ENCODE measurements around the gene CTSW. TPM values are rescaled to one million over a fixed set of nuclear protein-coding genes. Genes with fewer than 3 reads are reported as not detected.

The CTSW gene
- total RNA-seq, 1 donor from 2014 or later = not detected

DNA sequence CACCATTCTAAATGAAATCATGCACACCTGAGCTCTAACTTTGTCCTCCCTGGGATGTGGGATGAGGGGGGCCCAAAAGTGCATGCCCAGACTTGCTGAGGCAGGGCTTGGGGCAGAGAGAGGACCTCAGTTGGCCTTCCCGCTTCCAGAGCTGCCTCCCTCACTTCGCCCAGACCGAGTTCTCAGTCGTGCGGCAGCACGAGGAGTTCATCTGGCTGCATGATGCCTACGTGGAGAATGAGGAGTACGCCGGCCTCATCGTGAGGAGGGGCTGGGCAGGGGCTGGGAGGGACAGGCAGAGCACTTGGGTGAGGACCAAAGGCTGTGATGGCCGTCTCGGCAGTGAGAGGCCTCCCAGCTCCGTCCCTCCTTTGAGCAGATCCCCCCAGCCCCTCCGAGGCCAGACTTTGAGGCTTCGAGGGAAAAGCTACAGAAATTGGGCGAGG, 29.8 kb upstream of the CTSW start:
- Mint-ChIP-seq H3K4me3 (ENCODE audit: unreplicated experiment) (no peak overlapping the region), H3K27ac (ENCODE audit: unreplicated experiment) (no peak overlapping the region), H3K9me3 (ENCODE audit: unreplicated experiment) (peaks cover 10% of the 10 kb centered on the region), H3K27me3 (ENCODE audit: unreplicated experiment) (peaks cover 8% of the 10 kb centered on the region), H3K4me1 (ENCODE audit: low read depth, unreplicated experiment) (peaks cover 5% of the 10 kb centered on the region), H3K36me3 (ENCODE audit: unreplicated experiment) (no peaks in the 10 kb centered on the region)
- no peak for DNase-seq
- TF ChIP-seq, protein P1, sequence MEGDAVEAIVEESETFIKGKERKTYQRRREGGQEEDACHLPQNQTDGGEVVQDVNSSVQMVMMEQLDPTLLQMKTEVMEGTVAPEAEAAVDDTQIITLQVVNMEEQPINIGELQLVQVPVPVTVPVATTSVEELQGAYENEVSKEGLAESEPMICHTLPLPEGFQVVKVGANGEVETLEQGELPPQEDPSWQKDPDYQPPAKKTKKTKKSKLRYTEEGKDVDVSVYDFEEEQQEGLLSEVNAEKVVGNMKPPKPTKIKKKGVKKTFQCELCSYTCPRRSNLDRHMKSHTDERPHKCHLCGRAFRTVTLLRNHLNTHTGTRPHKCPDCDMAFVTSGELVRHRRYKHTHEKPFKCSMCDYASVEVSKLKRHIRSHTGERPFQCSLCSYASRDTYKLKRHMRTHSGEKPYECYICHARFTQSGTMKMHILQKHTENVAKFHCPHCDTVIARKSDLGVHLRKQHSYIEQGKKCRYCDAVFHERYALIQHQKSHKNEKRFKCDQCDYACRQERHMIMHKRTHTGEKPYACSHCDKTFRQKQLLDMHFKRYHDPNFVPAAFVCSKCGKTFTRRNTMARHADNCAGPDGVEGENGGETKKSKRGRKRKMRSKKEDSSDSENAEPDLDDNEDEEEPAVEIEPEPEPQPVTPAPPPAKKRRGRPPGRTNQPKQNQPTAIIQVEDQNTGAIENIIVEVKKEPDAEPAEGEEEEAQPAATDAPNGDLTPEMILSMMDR (IDR thresholded peaks at IDR 0.05; ENCODE audit: partially characterized antibody, unreplicated experiment) = no peak

DNA sequence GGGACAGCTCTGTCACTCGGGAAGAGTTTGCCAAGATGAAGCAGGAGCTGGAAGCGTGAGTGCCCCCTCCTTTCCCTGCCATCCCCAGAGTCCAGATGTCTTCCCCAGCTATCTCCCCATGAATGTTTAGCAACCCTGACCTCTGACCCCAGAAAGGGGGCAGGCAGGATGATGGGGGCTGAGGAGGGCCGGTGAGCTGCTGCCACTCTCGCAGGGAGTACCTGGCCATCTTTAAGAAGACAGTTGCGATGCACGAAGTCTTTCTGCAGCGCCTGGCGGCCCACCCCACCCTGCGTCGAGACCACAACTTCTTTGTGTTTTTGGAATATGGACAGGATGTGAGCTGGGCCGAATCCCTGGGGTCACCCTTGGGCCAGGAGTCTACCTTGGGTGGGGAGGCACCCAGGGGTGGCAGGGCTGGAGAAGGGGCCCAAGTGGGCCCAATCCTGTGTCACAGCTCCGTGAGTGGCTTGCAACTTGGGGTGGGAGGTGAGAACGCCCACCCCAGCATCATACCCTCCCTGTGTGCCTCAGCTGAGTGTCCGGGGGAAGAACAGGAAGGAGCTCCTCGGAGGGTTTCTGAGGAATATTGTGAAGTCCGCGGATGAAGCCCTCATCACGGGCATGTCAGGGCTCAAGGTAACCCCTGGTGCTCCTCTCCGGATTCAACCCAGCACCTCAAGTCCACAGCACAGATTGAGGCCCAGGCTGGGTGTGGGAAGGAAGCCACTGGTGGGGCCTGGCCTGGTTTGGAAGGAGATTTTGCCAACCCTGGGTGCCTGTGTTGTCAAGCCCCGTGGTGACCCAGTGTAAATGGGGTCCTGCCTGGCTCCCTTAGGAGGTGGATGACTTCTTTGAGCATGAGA, 29.2 kb upstream of the CTSW start:
- Mint-ChIP-seq H3K4me1 (ENCODE audit: low read depth, unreplicated experiment) (peaks cover 6% of the 10 kb centered on the region), H3K9me3 (ENCODE audit: unreplicated experiment) (peaks cover 10% of the 10 kb centered on the region), H3K27ac (ENCODE audit: unreplicated experiment) (no peak overlapping the region), H3K27me3 (ENCODE audit: unreplicated experiment) (peaks cover 7% of the 10 kb centered on the region), H3K4me3 (ENCODE audit: unreplicated experiment) (no peak overlapping the region), H3K36me3 (ENCODE audit: unreplicated experiment) (no peaks in the 10 kb centered on the region)
- TF ChIP-seq, protein P1 (IDR thresholded peaks at IDR 0.05; ENCODE audit: partially characterized antibody, unreplicated experiment) = no peak
- DNase-seq = no peak

DNA sequence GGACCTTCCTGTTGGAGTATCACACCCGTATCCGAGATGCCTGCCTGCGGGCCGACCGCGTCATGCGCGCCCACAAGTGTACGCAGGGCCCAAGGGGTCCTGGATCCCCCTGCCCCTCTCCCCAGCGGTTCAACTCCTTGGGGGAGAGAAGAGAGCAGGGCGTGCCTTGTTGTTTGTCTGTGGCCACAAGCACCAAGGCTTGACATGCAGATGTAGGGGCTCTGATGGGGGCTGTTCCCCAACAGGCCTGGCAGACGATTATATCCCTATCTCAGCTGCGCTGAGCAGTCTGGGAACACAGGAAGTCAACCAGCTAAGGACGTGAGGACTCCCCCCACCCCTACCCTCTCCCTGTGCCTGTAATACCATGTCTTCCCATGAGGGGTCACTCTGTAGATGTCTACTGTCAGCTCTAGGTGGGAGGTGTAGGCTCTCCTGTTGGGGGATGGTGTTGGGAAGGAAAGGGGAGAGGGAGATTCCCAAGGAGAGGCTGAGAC, 28.5 kb upstream of the CTSW start:
- no peaks in the 10 kb centered on the region for H3K36me3 Mint-ChIP-seq (ENCODE audit: unreplicated experiment)

DNA sequence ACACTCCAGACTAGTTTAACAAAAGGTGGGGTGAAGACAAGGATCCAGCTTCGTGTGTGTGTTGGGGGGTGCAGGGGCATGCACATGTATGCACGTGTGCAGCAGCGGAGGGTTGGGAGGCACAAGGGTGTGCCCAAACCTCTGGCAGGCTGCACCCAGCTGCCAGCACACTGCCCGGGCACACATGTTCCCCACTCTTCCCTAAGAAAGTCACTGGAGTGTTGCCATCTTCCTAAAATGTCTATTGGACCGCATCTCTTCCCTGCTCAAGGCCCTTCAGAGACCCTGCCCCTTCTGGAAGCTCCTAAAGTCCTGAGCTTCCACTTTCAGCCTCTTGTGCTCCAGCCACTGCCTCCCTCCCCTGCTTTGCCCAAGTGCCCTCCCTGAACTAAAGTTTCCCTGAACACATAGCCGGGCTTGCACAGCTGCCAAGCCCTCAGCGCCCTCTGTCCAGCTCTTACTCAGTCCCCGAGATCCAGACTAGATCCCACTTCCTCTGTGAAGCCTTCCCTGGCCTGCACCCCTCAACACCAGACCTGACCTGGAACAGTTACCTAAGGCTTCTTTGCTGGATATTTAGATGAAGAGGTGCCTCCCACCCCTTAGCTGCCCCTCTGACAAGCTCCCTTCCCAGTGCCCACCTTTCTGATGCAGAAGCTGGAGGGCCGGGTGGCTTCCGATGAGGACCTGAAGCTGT, 27.7 kb upstream of the CTSW start:
- Mint-ChIP-seq H3K4me3 (ENCODE audit: unreplicated experiment) (peak overlapping the region; percentile 52), H3K4me1 (ENCODE audit: low read depth, unreplicated experiment) (peaks cover 16% of the 10 kb centered on the region), H3K9me3 (ENCODE audit: unreplicated experiment) (peaks cover 20% of the 10 kb centered on the region), H3K27ac (ENCODE audit: unreplicated experiment) (peak overlapping the region; percentile 55), H3K27me3 (ENCODE audit: unreplicated experiment) (peaks cover 15% of the 10 kb centered on the region), H3K36me3 (ENCODE audit: unreplicated experiment) (no peaks in the 10 kb centered on the region)
- no peak for DNase-seq
- TF ChIP-seq, protein P1 (IDR thresholded peaks at IDR 0.05; ENCODE audit: partially characterized antibody, unreplicated experiment) = no peak

More for the DNA sequence above, 28.5 kb upstream of the CTSW start:
- no peak overlapping the region for H3K27ac Mint-ChIP-seq (ENCODE audit: unreplicated experiment)
- H3K9me3 Mint-ChIP-seq (ENCODE audit: unreplicated experiment) = peaks cover 12% of the 10 kb centered on the region
- TF ChIP-seq, protein P1 (IDR thresholded peaks at IDR 0.05; ENCODE audit: partially characterized antibody, unreplicated experiment) = peak; percentile 66
- peaks cover 10% of the 10 kb centered on the region for H3K4me1 Mint-ChIP-seq (ENCODE audit: low read depth, unreplicated experiment)
- DNase-seq = no peak
- peaks cover 10% of the 10 kb centered on the region for H3K27me3 Mint-ChIP-seq (ENCODE audit: unreplicated experiment)
- no peak overlapping the region for H3K4me3 Mint-ChIP-seq (ENCODE audit: unreplicated experiment)

All from glutamatergic neuron (in vitro differentiated cells).